NCI-H510A treated with DMSO at 0.1 percent for 48 hours (cell line): Measurements from ENCODE around the gene FAM170B.

ENCODE experiments used
- DNase-seq: peaks from one replicate; lab custom pipeline; 2025; lab: John Stamatoyannopoulos, UW

The FAM170B gene

GRCh38 chr10:49133706-49134248 lies at the start of gene FAM170B:
FAM170B (minus strand) TSS chr10:49134021; CDS start chr10:49133918, 103 bp downstream.
- DNase-seq, result no peak

GRCh38 chr10:49182776-49183175 lies 49.0 kb upstream of the FAM170B start:
- DNase-seq, result no peak

DNA sequence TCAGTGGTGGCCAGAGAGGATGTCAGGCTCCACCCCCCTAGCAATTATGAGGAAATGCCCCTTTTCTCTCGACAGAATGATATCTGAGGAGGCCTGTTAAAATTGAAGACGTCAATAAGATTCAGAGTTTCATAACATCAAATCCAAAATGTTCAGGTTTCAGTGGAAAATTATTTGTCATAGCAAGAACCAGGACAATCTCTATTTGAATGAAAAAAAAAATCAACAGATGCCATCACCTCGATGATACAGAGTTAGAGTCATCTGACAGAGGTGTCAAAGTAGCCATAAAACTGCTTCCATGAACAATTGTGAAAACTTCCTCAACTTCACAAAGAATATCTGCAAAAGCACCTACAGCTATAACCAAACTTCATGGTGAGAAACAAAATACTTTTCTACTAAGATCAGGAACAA lies 46.6 kb upstream of the FAM170B start:
- DNase-seq, result no peak

DNA sequence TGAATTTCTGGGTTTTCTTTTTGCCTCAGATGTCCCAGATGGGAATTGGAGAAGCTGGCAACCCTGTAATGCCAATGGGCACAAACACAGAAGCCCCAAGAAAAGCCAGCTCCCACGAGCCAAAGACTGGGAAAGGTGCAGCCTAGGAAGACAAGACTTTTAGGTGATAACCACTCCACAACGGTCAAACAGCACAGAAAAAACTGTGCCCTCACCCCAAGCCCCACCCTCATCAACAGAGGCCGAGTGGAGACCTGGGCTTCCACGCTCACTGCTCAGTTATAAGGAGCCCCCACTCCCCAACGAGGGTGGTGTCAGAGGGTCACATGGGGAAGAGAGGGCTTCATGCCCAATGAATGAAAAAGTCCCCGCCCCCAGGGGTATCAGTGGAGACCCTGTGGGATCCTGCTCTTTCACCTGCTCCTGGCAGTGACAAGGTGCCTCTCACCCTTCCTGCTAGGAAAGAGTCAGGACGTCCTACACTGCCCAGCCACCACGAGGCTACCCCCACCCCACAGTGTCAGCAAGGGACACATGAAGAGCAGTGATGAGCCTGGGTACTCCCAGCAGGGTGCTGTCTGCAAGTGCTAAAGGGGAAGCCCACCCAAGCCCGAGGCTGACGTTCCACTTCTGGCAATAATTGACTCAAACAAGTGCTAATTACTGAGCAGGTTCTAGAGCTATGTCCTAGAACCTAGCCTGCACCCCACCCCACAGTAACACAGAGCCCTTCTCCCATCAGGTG lies 46.0 kb upstream of the FAM170B start:
- no peak for DNase-seq

DNA sequence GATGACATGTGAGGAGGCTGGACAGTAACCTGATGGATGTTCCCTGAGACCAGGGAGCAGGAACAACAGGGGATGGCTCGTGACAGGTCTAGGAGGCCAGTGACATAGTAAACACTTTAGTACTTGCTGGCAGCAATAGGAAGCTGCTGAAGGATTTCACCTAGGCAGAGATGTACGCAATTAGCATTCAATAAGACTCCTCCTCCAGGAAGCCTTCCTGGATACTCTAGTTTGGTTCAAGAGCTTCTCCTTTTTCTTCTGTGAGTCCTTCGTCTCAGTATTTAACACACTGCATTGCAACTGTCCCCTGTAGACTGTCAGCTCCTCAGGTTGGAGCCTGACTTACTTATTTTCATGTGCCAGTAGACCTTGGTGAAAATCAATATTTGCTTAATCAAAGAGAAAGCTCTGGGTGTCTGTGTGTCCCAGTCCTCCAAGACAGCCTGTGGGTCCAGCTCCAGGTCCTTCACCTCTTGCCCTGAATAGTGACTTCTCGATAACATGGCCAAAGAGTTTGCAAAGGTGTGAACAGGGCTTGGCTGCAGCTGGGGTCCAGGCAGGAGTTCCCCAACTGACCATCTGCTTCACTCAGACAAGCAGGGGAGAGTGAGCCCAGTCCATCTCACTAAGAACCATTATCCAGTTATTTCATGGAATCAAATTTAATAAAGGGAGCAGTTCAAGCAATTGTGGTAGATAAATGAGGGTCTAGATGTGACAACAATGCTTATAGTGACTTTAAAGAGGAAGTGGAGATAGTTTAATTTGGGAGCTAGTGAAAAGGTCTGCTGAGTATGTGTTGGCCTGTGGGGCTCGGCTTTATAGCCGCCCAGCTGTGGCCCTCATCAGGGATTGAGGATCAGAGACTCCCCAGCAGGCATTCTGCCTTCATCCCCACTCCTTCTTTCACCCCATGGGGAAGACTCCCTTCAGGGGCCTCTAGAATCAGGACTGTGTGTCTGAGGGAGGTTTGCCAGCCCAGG lies 45.0 kb upstream of the FAM170B start:
- no peak for DNase-seq

GRCh38 chr10:49177391-49178355 lies 43.9 kb upstream of the FAM170B start:
- DNase-seq, result no peak

- no peak for DNase-seq
Measured at GRCh38 chr10:49176310-49177268, 42.8 kb upstream of the FAM170B start.

- no peak for DNase-seq
Measured at GRCh38 chr10:49175587-49176309, 41.9 kb upstream of the FAM170B start.

- DNase-seq, result no peak
Measured at GRCh38 chr10:49174926-49175500, 41.2 kb upstream of the FAM170B start.

GRCh38 chr10:49174261-49174925 lies 40.6 kb upstream of the FAM170B start:
- no peak for DNase-seq

GRCh38 chr10:49173853-49174252 lies 40.0 kb upstream of the FAM170B start:
- DNase-seq, result no peak

DNA sequence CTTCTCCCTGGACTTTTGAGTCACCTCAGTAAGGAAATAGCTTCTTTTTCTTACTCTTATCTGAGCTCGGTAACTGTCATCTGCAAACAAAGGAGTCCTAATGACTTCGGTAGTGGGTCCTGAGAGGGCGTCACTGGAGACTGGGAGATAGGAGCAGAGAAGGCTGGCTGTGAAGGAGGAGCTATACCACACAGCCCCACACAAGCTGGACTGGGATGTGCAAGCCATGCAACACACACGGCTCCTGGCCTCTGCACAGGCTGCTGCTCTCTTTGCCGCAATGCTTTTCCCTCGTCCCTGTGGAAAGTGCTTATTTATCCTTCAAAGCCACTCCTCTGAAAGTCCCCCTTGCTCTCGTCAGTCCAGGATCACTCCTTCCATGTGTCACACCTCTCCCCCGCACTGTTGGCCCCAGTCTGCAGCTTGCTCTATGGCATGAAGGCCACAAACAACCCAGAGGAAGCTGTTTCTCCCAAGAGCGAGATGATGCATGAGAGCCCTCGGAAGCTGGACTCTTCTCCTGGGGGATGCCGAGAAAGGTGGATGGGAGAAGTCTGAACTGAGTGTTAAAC lies 39.5 kb upstream of the FAM170B start:
- DNase-seq, result no peak

DNA sequence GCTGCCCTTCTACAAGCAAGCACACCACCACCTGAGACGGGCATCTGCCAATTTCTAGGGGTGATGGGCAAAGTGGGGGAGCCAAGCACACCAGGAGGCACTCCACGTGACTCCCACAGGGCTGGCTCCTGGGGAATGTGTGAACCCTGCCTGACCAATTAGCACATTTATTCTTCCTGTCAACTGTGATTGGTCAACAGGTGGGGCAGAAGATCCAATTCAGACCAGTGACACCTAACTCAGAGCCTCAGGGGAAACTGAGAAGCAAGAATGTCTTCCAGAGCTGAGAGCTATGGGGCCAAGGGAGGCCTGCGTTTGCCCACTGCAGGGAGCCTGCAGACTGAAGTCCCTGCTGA lies 38.9 kb upstream of the FAM170B start:
- DNase-seq, result no peak

DNA sequence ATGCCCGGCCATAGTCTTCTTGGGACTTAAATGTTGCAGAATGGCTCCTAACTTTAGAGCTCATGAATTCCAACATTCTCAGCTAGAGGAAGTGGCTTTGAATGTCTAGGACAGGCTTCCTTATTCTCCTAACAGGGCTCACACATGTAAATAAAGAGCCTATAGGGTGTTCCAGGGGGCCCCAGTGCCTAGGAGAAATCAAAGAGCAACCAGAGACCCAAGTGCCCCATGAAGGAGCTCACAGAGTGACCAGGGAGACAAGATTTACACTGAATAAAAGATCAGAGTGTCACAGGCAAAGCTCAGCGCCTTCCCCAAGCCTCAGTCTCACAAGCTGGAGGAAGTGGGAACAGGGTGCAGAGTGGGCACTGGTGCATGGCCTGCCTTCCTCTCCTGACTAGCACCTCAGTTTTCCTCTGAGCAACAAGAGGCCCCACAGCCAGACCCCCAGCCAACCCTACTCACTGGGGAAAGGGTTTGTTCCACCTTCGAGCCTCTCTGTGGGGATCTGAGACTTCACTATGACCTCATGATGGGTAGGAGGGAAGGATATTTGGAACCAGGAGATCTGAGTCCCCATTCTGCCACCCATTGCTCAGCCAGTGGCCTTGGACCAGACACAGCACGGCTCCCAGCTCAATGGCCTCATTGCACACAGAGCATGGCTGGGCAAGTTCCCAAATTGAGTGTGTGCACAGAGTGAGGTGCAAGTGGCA lies 38.4 kb upstream of the FAM170B start:
- no peak for DNase-seq

GRCh38 chr10:49171326-49172060 lies 37.7 kb upstream of the FAM170B start:
- DNase-seq, result no peak

GRCh38 chr10:49170632-49171325 lies 37.0 kb upstream of the FAM170B start:
- no peak for DNase-seq
